ENCODE data around the gene SUV39H1. TPM values are rescaled to one million over a fixed set of nuclear protein-coding genes. Genes with fewer than 3 reads are reported as not detected.
"Not testable (repeated sequence)": the region's sequence is repeated elsewhere in the genome, so short reads cannot be mapped to it uniquely, and the experiment has no call there.

Gene SUV39H1
- total RNA-seq, 4 donors from 2014 or later, result 3.4 to 11.7 (median 5.1) TPM

DNA sequence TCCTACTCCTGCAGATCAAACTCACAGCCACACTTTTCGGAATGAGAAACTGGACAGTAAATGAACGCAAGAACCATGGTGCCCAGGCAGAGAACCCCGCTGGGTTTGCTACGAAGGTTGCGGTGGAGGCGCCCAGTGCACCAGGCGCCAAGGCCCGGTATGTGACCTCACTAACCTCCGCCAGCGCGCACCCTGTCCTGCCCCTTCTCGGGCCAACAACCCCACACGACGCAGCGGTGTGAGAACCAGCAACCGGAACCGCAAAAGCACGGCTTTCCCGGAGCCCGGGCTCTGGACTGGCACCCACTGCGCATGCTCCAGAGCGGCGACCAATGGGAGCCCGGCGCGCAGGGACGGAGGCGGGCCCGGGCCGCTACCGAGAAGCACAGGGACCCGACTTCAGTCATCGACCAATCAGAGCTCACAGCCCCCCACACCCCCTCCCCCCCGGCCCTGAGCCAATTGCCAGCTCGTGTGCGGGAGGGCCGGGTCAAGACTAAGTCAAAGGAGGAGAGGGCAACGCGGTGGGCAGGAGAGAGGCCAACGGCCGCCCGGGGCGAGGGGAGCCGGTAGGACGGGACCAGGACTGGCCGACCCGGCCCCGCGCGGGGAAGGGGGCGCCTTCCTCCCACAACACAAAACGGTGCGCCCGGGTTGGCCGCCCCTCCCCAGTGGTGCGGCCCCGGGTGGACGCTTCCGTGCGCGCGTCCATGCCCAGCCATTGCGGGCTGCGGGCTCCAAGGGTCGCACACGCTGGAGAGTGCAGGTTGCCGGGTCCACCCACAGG is 20.2 kb upstream of the SUV39H1 start:
- H3K4me3 ChIP-seq, result peak overlapping the region; percentile 73 to 88
- H3K27me3 ChIP-seq, result no peaks in the 10 kb centered on the region
- TF ChIP-seq POLR2AphosphoS5 (IDR thresholded peaks at IDR 0.05), result peak; percentile 65
- TF ChIP-seq, protein P1, sequence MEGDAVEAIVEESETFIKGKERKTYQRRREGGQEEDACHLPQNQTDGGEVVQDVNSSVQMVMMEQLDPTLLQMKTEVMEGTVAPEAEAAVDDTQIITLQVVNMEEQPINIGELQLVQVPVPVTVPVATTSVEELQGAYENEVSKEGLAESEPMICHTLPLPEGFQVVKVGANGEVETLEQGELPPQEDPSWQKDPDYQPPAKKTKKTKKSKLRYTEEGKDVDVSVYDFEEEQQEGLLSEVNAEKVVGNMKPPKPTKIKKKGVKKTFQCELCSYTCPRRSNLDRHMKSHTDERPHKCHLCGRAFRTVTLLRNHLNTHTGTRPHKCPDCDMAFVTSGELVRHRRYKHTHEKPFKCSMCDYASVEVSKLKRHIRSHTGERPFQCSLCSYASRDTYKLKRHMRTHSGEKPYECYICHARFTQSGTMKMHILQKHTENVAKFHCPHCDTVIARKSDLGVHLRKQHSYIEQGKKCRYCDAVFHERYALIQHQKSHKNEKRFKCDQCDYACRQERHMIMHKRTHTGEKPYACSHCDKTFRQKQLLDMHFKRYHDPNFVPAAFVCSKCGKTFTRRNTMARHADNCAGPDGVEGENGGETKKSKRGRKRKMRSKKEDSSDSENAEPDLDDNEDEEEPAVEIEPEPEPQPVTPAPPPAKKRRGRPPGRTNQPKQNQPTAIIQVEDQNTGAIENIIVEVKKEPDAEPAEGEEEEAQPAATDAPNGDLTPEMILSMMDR (IDR thresholded peaks at IDR 0.05), result no peak
- no peak for TF ChIP-seq EP300 (IDR thresholded peaks at IDR 0.05)
- peak; percentile 48 to 59 for TF ChIP-seq POLR2A (IDR thresholded peaks at IDR 0.05)
- peak overlapping the region; percentile 86 to 92 (median 90) for H3K27ac ChIP-seq
- no CpG with 5 or more reads among the region's 67 CpGs for WGBS, 2 donors (ENCODE audit: low coverage in 1 of 2)
- peaks cover 0 to 16% (median 0%) of the 10 kb centered on the region in 3 donors for H3K4me1 ChIP-seq
- H3K9me3 ChIP-seq, result no peaks in the 10 kb centered on the region
- H3K36me3 ChIP-seq, result no peaks in the 10 kb centered on the region
- peak; percentile 98 for ATAC-seq

DNA sequence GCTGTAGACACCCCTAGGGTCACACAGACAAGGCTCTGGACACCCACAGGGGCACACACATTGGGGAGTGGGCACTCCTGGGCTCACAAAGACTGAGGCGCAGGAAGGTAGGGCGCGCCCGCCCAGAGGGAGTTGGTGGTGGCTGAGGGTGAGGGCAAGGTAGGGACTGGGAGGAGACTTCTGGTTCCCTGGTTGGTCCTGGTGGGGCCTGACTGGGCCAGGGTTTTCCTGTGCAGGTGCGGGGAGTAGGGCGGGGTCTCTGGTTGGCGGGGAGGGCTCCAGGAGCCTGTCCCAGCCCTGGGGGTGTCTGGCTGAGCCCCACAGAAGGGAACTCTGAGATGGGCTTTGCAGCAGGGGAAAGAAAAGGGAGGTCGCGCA is 19.7 kb upstream of the SUV39H1 start:
- ATAC-seq, result peak; percentile 3
- Histone ChIP-seq H3K4me1 (peaks cover 0 to 16% (median 0%) of the 10 kb centered on the region in 3 donors), H3K36me3 (no peaks in the 10 kb centered on the region), H3K4me3 (peak overlapping the region; percentile 73 to 88), H3K9me3 (no peaks in the 10 kb centered on the region), H3K27me3 (no peaks in the 10 kb centered on the region), H3K27ac (peak overlapping the region; percentile 86 to 92 (median 90))
- no CpG with 5 or more reads among the region's 9 CpGs for WGBS, 2 donors (ENCODE audit: low coverage in 1 of 2)
- TF ChIP-seq POLR2AphosphoS5 (IDR thresholded peaks at IDR 0.05) (no peak), EP300 (IDR thresholded peaks at IDR 0.05) (no peak), POLR2A (IDR thresholded peaks at IDR 0.05) (no peak)
- TF ChIP-seq, protein P1 (IDR thresholded peaks at IDR 0.05), result no peak

DNA sequence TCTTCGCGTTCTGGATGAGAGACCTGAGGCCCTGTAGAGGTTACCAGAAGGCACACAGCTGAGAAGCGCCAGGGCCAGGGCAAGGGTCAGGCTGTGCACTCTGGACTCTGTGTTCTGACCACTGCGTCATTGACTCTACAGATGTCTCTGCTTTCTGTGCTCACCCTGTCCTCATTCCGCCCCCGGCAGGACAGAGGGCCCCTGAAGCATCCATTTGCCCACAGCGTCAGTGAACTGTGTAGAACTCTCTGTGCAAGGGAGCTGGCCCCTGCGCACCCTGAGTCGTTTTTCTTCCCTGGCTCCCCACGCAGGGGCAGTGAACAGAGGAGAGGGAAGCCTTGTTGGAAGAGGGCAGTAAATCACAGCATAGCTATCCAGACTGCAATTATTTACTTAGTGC is 19.0 kb upstream of the SUV39H1 start:
- 20 to 42% methylated on average over 2 to 4 of the region's 10 CpGs for WGBS, 2 donors (ENCODE audit: low coverage in 1 of 2)
- TF ChIP-seq, protein P1 (IDR thresholded peaks at IDR 0.05), result no peak
- TF ChIP-seq EP300 (IDR thresholded peaks at IDR 0.05), result no peak
- TF ChIP-seq POLR2AphosphoS5 (IDR thresholded peaks at IDR 0.05), result no peak
- TF ChIP-seq POLR2A (IDR thresholded peaks at IDR 0.05), result no peak
- Histone ChIP-seq H3K27ac (no peak overlapping the region), H3K9me3 (no peaks in the 10 kb centered on the region), H3K4me1 (peaks cover 0 to 16% (median 0%) of the 10 kb centered on the region in 3 donors), H3K27me3 (no peaks in the 10 kb centered on the region), H3K36me3 (no peaks in the 10 kb centered on the region), H3K4me3 (no peak overlapping the region)
- ATAC-seq, result no peak

DNA sequence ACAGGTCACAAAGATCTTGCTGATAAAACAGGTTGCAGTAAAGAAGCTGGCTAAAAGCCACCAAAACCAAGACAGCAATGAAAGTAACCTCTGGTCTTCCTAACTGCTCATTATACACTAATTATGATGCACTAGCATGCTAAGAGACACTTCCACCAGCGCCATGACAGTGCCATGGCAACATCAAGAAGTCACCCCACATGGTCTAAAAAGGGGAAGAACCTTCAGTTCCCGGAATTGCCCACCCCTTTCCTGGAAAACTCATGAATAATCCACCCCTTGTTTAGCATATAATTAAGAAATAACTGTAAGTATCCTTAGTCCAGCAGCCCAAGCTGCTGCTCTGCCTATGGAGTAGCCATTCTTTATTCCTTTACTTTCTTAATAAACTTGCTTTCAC is 16.1 kb upstream of the SUV39H1 start:
- not testable (repeated sequence) for H3K4me3 ChIP-seq, H3K9me3 ChIP-seq, H3K27me3 ChIP-seq, H3K27ac ChIP-seq, ATAC-seq, H3K36me3 ChIP-seq
- peaks cover 0 to 12% (median 0%) of the 10 kb centered on the region in 3 donors for H3K4me1 ChIP-seq
- WGBS, 2 donors (ENCODE audit: low coverage in 1 of 2), result no CpG with 5 or more reads among the region's 2 CpGs

DNA sequence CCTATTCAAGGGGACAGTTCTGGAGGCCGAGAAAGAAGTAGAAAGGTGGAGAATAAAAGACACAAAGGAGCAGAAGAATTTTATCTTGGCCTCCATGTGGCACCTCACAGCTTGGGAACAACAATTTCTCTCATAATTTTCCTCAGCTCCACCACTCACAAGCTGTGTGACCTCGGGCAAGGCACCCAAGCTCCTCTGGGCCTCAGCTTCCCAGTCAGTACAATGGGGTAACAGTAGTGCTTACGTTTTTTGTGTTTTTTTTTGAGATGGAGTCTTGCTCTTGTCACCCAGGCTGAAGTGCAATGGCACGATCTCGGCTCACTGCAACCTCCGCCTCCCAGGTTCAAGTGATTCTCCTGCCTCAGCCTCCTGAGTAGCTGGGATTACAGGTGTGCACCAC is 15.6 kb upstream of the SUV39H1 start:
- not testable (repeated sequence) for H3K9me3 ChIP-seq, H3K36me3 ChIP-seq, ATAC-seq, H3K4me3 ChIP-seq, H3K4me1 ChIP-seq, H3K27ac ChIP-seq, H3K27me3 ChIP-seq
- WGBS, 2 donors (ENCODE audit: low coverage in 1 of 2), result 52 to 96% methylated on average over 4 of the region's 6 CpGs

DNA sequence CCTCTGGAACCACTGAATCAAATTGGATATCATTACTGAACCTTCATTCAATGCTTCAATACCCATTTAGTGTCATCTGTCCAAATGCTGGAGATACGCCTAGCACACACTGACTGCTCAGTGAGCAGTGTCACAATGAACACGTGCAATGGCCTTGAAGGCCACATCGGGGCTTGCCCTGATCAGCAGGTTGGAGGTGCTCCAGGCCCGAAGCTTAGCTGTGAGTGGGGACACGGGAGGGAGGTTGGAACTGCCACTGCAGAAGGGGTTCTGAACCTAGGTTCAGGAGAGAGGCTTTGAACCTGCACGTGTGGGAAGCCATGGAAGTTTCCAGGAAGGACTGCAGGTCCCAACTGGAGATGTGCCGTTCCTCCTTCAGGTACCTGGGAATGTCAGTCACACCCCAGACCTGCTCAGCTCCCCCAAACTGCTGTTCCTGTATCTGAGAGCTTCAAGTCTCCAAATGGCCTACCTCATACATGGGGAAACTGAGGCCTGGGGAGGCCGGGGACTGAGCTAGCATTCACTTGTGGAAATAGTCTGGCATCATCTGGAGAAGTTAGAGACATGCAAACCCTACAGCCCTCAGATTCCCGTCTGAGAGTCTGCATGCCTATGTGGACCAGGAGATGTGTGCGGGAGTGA is 14.9 kb upstream of the SUV39H1 start:
- Histone ChIP-seq H3K27ac (no peak overlapping the region), H3K27me3 (no peaks in the 10 kb centered on the region), H3K4me3 (no peak overlapping the region), H3K4me1 (peaks cover 0 to 10% (median 0%) of the 10 kb centered on the region in 3 donors), H3K9me3 (no peaks in the 10 kb centered on the region), H3K36me3 (no peaks in the 10 kb centered on the region)
- 75% methylated on average over 7 of the region's 10 CpGs; no CpG with 5 or more reads in 1 of the 2 donors for WGBS, 2 donors (ENCODE audit: low coverage in 1 of 2)
- TF ChIP-seq POLR2AphosphoS5 (IDR thresholded peaks at IDR 0.05), result no peak
- TF ChIP-seq, protein P1 (IDR thresholded peaks at IDR 0.05), result no peak
- no peak for ATAC-seq

DNA sequence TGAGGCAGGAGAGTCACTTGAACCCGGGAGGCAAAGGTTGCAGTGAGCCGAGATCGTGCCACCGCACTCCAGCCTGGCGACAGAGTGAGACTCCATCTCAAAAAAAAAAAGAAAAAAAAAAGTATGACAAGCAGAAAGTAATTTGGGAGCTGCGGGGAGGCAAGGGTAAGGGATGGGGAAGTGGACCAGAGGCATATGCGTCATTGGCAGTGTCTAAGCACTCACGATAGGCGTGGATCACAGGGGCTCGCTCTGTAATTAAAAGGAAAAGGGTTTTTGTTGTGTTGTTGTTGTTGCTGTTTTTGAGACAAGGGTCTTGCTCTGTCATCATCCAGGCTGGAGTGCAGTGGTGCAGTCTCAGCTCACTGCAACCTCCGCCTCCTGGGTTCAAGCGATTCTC is 13.7 kb upstream of the SUV39H1 start:
- WGBS, 2 donors (ENCODE audit: low coverage in 1 of 2), result 67 to 78% methylated on average over 2 to 7 of the region's 12 CpGs
- not testable (repeated sequence) for H3K4me3 ChIP-seq, ATAC-seq, H3K27me3 ChIP-seq, H3K9me3 ChIP-seq, H3K36me3 ChIP-seq, H3K4me1 ChIP-seq
- H3K27ac ChIP-seq, result peak overlapping the region in 1 of 4 donors; percentile 34

Data from gastroesophageal sphincter (tissue), 4 donors.